A673 (cell line): ENCODE results near the gene NT5E. TPM values are rescaled to one million over a fixed set of nuclear protein-coding genes. Genes with fewer than 3 reads are reported as not detected.

Source experiments
- BruUV-seq: library from RNA; stranded (reverse); fragments of 400-500 nt; replicated peaks from 2 replicates; lab custom pipeline; 2021; lab: Mats Ljungman, UMichigan
- CTCF ChIA-PET: fragments of 300-600 bp; sonication (Branson Sonifier 250); formaldehyde crosslinking; loops from one replicate; lab custom pipeline; 2022; ENCODE audit warnings: antibody characterized with exemption; lab: Charles Lee
- POLR2A ChIA-PET: fragments of 300-600 bp; sonication (Branson Sonifier 250); formaldehyde crosslinking; loops from one replicate; lab custom pipeline; 2022; ENCODE audit warnings: antibody characterized with exemption; ENCODE audit not compliant: low non-redundant PET; lab: Charles Lee
- DNase-seq: peaks from one replicate; pipeline ENCODE4 v3.0.0-alpha.2; 2015; ENCODE audit warnings: low spot score
- H3K27ac ChIP-seq: fragments of 200-600 bp; sonication (generic); 2 replicates; pipeline ENCODE4 v1.5.1; 2016; ENCODE audit warnings: mixed run types, low read depth, mild to moderate bottlenecking, mixed read lengths, antibody characterized with exemption, low read length; ENCODE audit not compliant: poor library complexity, severe bottlenecking
- H3K27me3 ChIP-seq: fragments of 200-600 bp; sonication (generic); replicated peaks from 2 replicates; pipeline ENCODE4 v1.6.1; 2017; ENCODE audit warnings: mixed run types, low read depth, mild to moderate bottlenecking, mixed read lengths, antibody characterized with exemption, low read length; ENCODE audit not compliant: insufficient read depth, poor library complexity
- H3K36me3 ChIP-seq: fragments of 200-600 bp; sonication (generic); 2 replicates; pipeline ENCODE4 v1.6.1; 2016; ENCODE audit warnings: mixed run types, mild to moderate bottlenecking, mixed read lengths, antibody characterized with exemption, low read length; ENCODE audit not compliant: insufficient read depth, poor library complexity, severe bottlenecking
- H3K4me1 ChIP-seq: fragments of 200-600 bp; sonication (generic); 2 replicates; pipeline ENCODE4 v1.6.1; 2017; ENCODE audit warnings: mixed run types, mild to moderate bottlenecking, mixed read lengths, antibody characterized with exemption, low read length; ENCODE audit not compliant: insufficient read depth, poor library complexity, severe bottlenecking
- H3K4me3 ChIP-seq: fragments of 200-600 bp; sonication (generic); 2 replicates; pipeline ENCODE4 v1.5.1; 2016; ENCODE audit warnings: low read depth, mixed run types, mild to moderate bottlenecking, mixed read lengths, low read length; ENCODE audit not compliant: poor library complexity, severe bottlenecking
- H3K9me3 ChIP-seq: fragments of 200-600 bp; sonication (generic); 2 replicates; pipeline ENCODE4 v1.6.1; 2016; ENCODE audit warnings: mixed run types, low read depth, mild to moderate bottlenecking, mixed read lengths, antibody characterized with exemption, low read length; ENCODE audit not compliant: poor library complexity, severe bottlenecking
- CTCF ChIP-seq: fragments of 300-800, 200-600 bp; sonication (generic); conservative IDR thresholded peaks from 2 replicates; pipeline ENCODE4 v1.5.1; 2017; ENCODE audit warnings: low read depth, mild to moderate bottlenecking, antibody characterized with exemption, low read length, moderate library complexity, mixed read lengths
- EZH2 ChIP-seq: fragments of 200-600 bp; sonication (generic); IDR thresholded peaks from 2 replicates; pipeline ENCODE4 v1.6.1; 2017; ENCODE audit warnings: borderline replicate concordance, low read depth, mild to moderate bottlenecking, mixed read lengths, antibody characterized with exemption, low read length; ENCODE audit not compliant: poor library complexity, severe bottlenecking
- intact Hi-C: fragments of 100-400 bp; cut with micrococcal nuclease; formaldehyde crosslinking; loops from one replicate; pipeline ENCODE4 v1.10.0; 2022; ENCODE audit not compliant: unreplicated experiment
- total RNA-seq: library from RNA; stranded (reverse); gene quantifications from 2 replicates; pipeline ENCODE4 v1.2.3, GENCODE V29; 2021

Gene NT5E
- total RNA-seq, 1 experiment from 2014 or later = 32.7 TPM

- no peak for DNase-seq
- intact Hi-C loops = no loop called here
- Histone ChIP-seq H3K36me3 (no peaks in the 10 kb centered on the region), H3K27ac (no peak overlapping the region), H3K4me3 (no peak overlapping the region), H3K27me3 (no peaks in the 10 kb centered on the region), H3K9me3 (no peaks in the 10 kb centered on the region), H3K4me1 (no peaks in the 10 kb centered on the region)
- TF ChIP-seq CTCF (no peak), EZH2 (no peak)
- ChIA-PET CTCF (no interaction called here), POLR2A (no interaction called here)
- BruUV-seq = no TSS peak
These were observed 29.3 kb downstream of the NT5E start for GRCh38 chr6:85479208-85479607.

GRCh38 chr6:85482206-85482904, 32.5 kb downstream of the NT5E start:
- H3K27ac ChIP-seq = no peak overlapping the region
- no peak for TF ChIP-seq CTCF
- TF ChIP-seq EZH2 = no peak
- ChIA-PET CTCF (interaction anchor here (0.6 to 3.4 kb wide), 14 partner anchors 13 to 131 kb away, joined by 3 to 49 read pairs (median 5); partner anchors contain the start of gene NT5E), POLR2A (interaction anchor here (0.6 to 1.0 kb wide), 2 partner anchors 13 to 128 kb away, joined by 3 to 4 read pairs; no protein-coding TSS in a partner anchor)
- no TSS peak for BruUV-seq
- no peaks in the 10 kb centered on the region for H3K9me3 ChIP-seq
- H3K4me1 ChIP-seq = no peaks in the 10 kb centered on the region
- no peak for DNase-seq
- intact Hi-C loops = loop anchor here (2.0 kb wide), 1 partner anchor 32 kb away; the partner anchor contains the start of gene NT5E
- no peak overlapping the region for H3K4me3 ChIP-seq
- no peaks in the 10 kb centered on the region for H3K27me3 ChIP-seq
- H3K36me3 ChIP-seq = no peaks in the 10 kb centered on the region

- Histone ChIP-seq H3K27me3 (no peaks in the 10 kb centered on the region), H3K4me3 (no peak overlapping the region), H3K9me3 (no peaks in the 10 kb centered on the region), H3K27ac (no peak overlapping the region), H3K4me1 (no peaks in the 10 kb centered on the region), H3K36me3 (no peaks in the 10 kb centered on the region)
- no TSS peak for BruUV-seq
- intact Hi-C loops = loop anchor here (1.0 to 2.0 kb wide), 3 partner anchors 32 to 128 kb away; partner anchors contain the start of gene NT5E
- CTCF ChIA-PET = interaction anchor here (0.6 to 3.4 kb wide), 15 partner anchors 11 to 132 kb away, joined by 3 to 49 read pairs (median 5); partner anchors contain the start of gene NT5E
- DNase-seq = peak; percentile 83
- TF ChIP-seq EZH2 = no peak
- peak; percentile 99 for TF ChIP-seq CTCF
- POLR2A ChIA-PET = interaction anchor here (0.6 to 1.0 kb wide), 2 partner anchors 12 to 128 kb away, joined by 3 to 4 read pairs; no protein-coding TSS in a partner anchor
These were observed 33.2 kb downstream of the NT5E start for GRCh38 chr6:85482905-85483700.
